RWPE2 (cell line): Measurements from ENCODE around the gene ZDHHC22.

ENCODE experiments used
- ATAC-seq: fragments of 200-7000 bp; cut with Tn5 transposase; 3 replicates; pipeline ENCODE4 v1.9.1; 2021; ENCODE audit warnings: low read depth
- DNase-seq: peaks from one replicate; pipeline ENCODE4 v3.0.0-alpha.2; 2020; ENCODE audit warnings: low spot score
- H3K27ac ChIP-seq: fragments of 450-650 bp; 2 replicates; pipeline ENCODE4 v1.5.1; 2017; ENCODE audit warnings: mild to moderate bottlenecking; ENCODE audit not compliant: poor library complexity, severe bottlenecking
- H3K27me3 ChIP-seq: fragments of 250-450 bp; sonication (Bioruptor Pico); 2 replicates; pipeline ENCODE4 v1.5.1; 2021; ENCODE audit warnings: mild to moderate bottlenecking, moderate library complexity; ENCODE audit not compliant: insufficient read depth, poor library complexity, severe bottlenecking
- H3K36me3 ChIP-seq: fragments of 250-450 bp; sonication (Bioruptor Pico); 2 replicates; pipeline ENCODE4 v1.5.1; 2020; ENCODE audit warnings: low read depth, mild to moderate bottlenecking, moderate library complexity
- H3K4me1 ChIP-seq: fragments of 250-450 bp; sonication (Bioruptor Pico); 2 replicates; pipeline ENCODE4 v1.5.1; 2021; ENCODE audit warnings: mild to moderate bottlenecking, moderate library complexity; ENCODE audit not compliant: insufficient read depth, poor library complexity, severe bottlenecking
- H3K4me3 ChIP-seq: fragments of 250-450 bp; sonication (Bioruptor Pico); 2 replicates; pipeline ENCODE4 v1.5.1; 2021; ENCODE audit warnings: mild to moderate bottlenecking, moderate library complexity; ENCODE audit not compliant: severe bottlenecking
- H3K9me3 ChIP-seq: fragments of 250-450 bp; sonication (Bioruptor Pico); 2 replicates; pipeline ENCODE4 v1.5.1; 2021; ENCODE audit warnings: mild to moderate bottlenecking, moderate library complexity; ENCODE audit not compliant: severe bottlenecking
- TF ChIP-seq, protein P1 (sequence below): fragments of 450-650 bp; IDR thresholded peaks from one replicate; pipeline ENCODE4 v1.5.1; 2017; ENCODE audit warnings: mild to moderate bottlenecking, moderate library complexity; ENCODE audit not compliant: poor library complexity, severe bottlenecking

ZDHHC22 gene

DNA sequence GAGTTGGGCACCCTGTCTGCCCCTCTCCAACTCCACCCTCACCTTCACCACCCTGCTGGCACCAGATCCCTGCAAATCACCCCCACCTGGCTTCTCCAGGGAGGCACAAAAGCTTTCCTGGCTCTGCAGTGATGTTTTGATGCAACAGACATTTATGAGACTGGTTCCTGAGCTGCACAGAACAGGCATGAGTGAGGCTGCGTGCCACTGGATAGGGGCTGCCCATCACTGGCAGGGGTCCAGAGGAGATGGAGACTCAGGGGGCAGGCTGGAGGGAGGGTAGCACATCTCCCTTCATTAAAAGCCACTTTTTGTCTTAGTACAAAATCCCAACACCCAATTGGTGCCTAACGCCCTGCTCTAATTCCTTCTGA is 17.3 kb upstream of the ZDHHC22 start:
- Histone ChIP-seq H3K9me3 (no peaks in the 10 kb centered on the region), H3K27me3 (peaks cover 9% of the 10 kb centered on the region), H3K4me3 (no peak overlapping the region), H3K4me1 (no peaks in the 10 kb centered on the region), H3K27ac (no peak overlapping the region), H3K36me3 (no peaks in the 10 kb centered on the region)
- TF ChIP-seq, protein P1, sequence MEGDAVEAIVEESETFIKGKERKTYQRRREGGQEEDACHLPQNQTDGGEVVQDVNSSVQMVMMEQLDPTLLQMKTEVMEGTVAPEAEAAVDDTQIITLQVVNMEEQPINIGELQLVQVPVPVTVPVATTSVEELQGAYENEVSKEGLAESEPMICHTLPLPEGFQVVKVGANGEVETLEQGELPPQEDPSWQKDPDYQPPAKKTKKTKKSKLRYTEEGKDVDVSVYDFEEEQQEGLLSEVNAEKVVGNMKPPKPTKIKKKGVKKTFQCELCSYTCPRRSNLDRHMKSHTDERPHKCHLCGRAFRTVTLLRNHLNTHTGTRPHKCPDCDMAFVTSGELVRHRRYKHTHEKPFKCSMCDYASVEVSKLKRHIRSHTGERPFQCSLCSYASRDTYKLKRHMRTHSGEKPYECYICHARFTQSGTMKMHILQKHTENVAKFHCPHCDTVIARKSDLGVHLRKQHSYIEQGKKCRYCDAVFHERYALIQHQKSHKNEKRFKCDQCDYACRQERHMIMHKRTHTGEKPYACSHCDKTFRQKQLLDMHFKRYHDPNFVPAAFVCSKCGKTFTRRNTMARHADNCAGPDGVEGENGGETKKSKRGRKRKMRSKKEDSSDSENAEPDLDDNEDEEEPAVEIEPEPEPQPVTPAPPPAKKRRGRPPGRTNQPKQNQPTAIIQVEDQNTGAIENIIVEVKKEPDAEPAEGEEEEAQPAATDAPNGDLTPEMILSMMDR, result no peak
- ATAC-seq (no peak), DNase-seq (no peak)

DNA sequence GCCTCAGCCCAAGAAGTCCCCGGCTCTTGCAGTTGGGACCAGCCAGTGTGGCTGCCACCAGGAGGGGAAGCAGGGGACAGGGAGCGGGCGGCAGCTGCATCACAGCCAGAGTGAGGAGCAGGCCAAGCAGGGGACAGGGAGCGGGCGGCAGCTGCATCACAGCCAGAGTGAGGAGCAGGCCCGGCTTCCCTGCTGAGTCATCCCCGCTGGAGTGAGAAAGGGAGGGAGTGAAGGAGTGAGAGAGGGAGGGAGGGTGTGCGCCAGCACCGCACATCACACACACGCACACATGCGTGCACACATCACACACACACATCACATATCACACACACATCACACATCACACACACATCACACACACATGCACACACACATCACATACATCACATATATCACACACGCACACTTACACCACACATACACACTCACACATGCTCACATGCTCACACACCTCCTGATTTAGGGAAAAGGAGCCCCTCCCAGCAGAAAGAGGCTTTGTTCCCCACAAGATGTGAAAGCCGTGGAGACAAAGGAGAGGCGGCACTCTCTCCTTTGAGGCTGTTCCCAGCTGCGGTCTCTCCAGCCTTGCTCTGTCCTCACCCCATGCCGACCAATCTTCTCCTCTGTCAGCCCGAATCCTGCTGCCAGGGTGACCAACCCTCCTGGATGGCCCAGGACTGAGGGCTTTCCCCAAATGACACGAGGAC is 16.7 kb upstream of the ZDHHC22 start:
- peaks cover 9% of the 10 kb centered on the region for H3K27me3 ChIP-seq
- DNase-seq, result no peak
- no peak overlapping the region for H3K4me3 ChIP-seq
- ATAC-seq, result peak; percentile 87
- no peaks in the 10 kb centered on the region for H3K4me1 ChIP-seq
- TF ChIP-seq, protein P1, result no peak
- no peak overlapping the region for H3K27ac ChIP-seq
- H3K36me3 ChIP-seq, result no peaks in the 10 kb centered on the region
- no peaks in the 10 kb centered on the region for H3K9me3 ChIP-seq

GRCh38 chr14:77157740-77158139 is 16.1 kb upstream of the ZDHHC22 start:
- no peaks in the 10 kb centered on the region for H3K36me3 ChIP-seq
- no peaks in the 10 kb centered on the region for H3K4me1 ChIP-seq
- DNase-seq, result no peak
- no peak overlapping the region for H3K4me3 ChIP-seq
- no peak overlapping the region for H3K27ac ChIP-seq
- no peaks in the 10 kb centered on the region for H3K9me3 ChIP-seq
- ATAC-seq, result no peak
- TF ChIP-seq, protein P1, result no peak
- peaks cover 5% of the 10 kb centered on the region for H3K27me3 ChIP-seq

DNA sequence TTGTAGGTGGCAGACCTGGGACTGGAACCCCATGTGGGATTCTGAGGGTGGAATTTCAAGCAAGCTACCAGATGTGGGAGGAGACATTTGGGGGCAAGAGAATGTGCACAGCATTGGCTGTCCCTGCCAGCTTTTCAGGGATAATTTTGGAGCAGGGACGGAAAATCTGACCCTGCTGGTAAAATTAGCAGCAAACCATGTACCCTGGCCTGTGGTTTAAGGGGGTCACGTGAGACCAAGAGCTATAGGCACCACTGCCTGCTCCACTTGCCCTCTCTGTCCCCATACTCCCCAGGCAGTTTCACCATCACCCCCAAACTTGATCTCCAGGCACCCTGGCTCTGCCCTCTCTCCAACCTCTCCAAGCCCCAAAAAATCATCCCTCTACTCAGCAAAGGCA is 13.5 kb upstream of the ZDHHC22 start:
- H3K4me3 ChIP-seq, result no peak overlapping the region
- no peaks in the 10 kb centered on the region for H3K27me3 ChIP-seq
- DNase-seq, result no peak
- no peaks in the 10 kb centered on the region for H3K4me1 ChIP-seq
- H3K36me3 ChIP-seq, result no peaks in the 10 kb centered on the region
- H3K27ac ChIP-seq, result no peak overlapping the region
- ATAC-seq, result no peak
- TF ChIP-seq, protein P1, result no peak
- H3K9me3 ChIP-seq, result no peaks in the 10 kb centered on the region

DNA sequence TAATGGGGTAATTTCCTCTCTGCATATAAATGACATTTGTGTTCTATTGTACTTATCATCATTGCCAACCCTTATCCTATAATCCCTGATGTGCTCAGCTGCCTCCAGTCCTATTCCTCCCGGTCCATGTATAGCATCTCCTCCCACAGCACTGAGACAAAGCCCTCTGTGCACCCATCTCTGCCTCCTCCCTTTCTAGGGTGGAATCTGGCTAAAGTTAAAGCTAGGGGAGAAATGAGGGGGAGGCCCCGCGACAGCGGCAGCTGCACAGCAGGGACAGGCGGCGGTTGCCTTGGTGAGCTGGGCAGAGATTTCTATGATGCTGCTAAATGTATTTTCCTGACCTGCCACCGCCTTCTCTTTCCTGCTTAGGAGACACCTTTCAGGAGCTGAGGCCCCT is 12.8 kb upstream of the ZDHHC22 start:
- DNase-seq, result no peak
- TF ChIP-seq, protein P1, result no peak
- peaks cover under 1% of the 10 kb centered on the region for H3K27me3 ChIP-seq
- H3K9me3 ChIP-seq, result no peaks in the 10 kb centered on the region
- H3K27ac ChIP-seq, result no peak overlapping the region
- no peak for ATAC-seq
- H3K4me3 ChIP-seq, result no peak overlapping the region
- no peaks in the 10 kb centered on the region for H3K36me3 ChIP-seq
- no peaks in the 10 kb centered on the region for H3K4me1 ChIP-seq
